T-helper 2 cell treated with Interferon-gamma antibody and Interleukin-4, amounts not matched to agents 5 μg/mL and 100 μg/mL, for 36 hours (primary cell): Measurements from ENCODE around the gene TPK1.

Experiments used
- DNase-seq: peaks from one replicate; pipeline ENCODE4 v3.0.0; 2021; ENCODE audit warnings: low spot score
- H3K27ac Mint-ChIP-seq: one replicate; pipeline ENCODE4 v1.8.0; 2021; ENCODE audit warnings: mild to moderate bottlenecking, mixed read lengths
- H3K27me3 Mint-ChIP-seq: one replicate; pipeline ENCODE4 v1.8.0; 2021; ENCODE audit warnings: low read depth, mixed read lengths
- H3K36me3 Mint-ChIP-seq: one replicate; pipeline ENCODE4 v1.8.0; 2021; ENCODE audit warnings: low read depth, mixed read lengths
- H3K4me1 Mint-ChIP-seq: one replicate; pipeline ENCODE4 v1.8.0; 2021; ENCODE audit warnings: low read depth, mixed read lengths
- H3K4me3 Mint-ChIP-seq: one replicate; pipeline ENCODE4 v1.8.0; 2022; ENCODE audit warnings: mild to moderate bottlenecking, moderate library complexity, mixed read lengths
- H3K9me3 Mint-ChIP-seq: one replicate; pipeline ENCODE4 v1.8.0; 2021; ENCODE audit warnings: mixed read lengths

TPK1 gene

GRCh38 chr7:144407266-144407931, 428.5 kb downstream of the TPK1 start:
- no peaks in the 10 kb centered on the region for H3K9me3 Mint-ChIP-seq
- H3K4me1 Mint-ChIP-seq = no peaks in the 10 kb centered on the region
- no peak for DNase-seq
- H3K4me3 Mint-ChIP-seq = no peak overlapping the region
- peaks cover 10% of the 10 kb centered on the region for H3K27me3 Mint-ChIP-seq
- no peaks in the 10 kb centered on the region for H3K36me3 Mint-ChIP-seq
- H3K27ac Mint-ChIP-seq = no peak overlapping the region

GRCh38 chr7:144404946-144405345, 430.9 kb downstream of the TPK1 start:
- Mint-ChIP-seq H3K4me1 (no peaks in the 10 kb centered on the region), H3K27ac (no peak overlapping the region), H3K4me3 (no peak overlapping the region), H3K36me3 (no peaks in the 10 kb centered on the region), H3K9me3 (no peaks in the 10 kb centered on the region), H3K27me3 (peaks cover 5% of the 10 kb centered on the region)
- no peak for DNase-seq

GRCh38 chr7:144403649-144404061, 432.2 kb downstream of the TPK1 start, which contains the start of gene NOBOX:
NOBOX (minus strand) TSS chr7:144403693.
- Mint-ChIP-seq H3K9me3 (no peaks in the 10 kb centered on the region), H3K4me3 (no peak within 1 kb of the TSS), H3K27ac (no peak within 1 kb of the TSS), H3K36me3 (no peaks in the 10 kb centered on the region), H3K27me3 (peaks cover 4% of the 10 kb centered on the region), H3K4me1 (no peaks in the 10 kb centered on the region)
- no peak for DNase-seq

- Mint-ChIP-seq H3K4me1 (no peaks in the 10 kb centered on the region), H3K36me3 (no peaks in the 10 kb centered on the region), H3K9me3 (no peaks in the 10 kb centered on the region), H3K27me3 (peaks cover 4% of the 10 kb centered on the region), H3K27ac (no peak overlapping the region), H3K4me3 (no peak overlapping the region)
- DNase-seq = no peak
Measured at GRCh38 chr7:144403102-144403501, 432.8 kb downstream of the TPK1 start.
